Thoracic aorta (tissue), 2 donors: ENCODE measurements around the gene GP1BB. TPM values are rescaled to one million over a fixed set of nuclear protein-coding genes. Genes with fewer than 3 reads are reported as not detected.

ENCODE experiments used
- ATAC-seq: fragments of 150-250 bp; one replicate; pipeline ENCODE4 v1.8.0; 2017; ENCODE audit warnings: low read depth; ENCODE audit not compliant: insufficient number of reproducible peaks, low FRiP score
- DNase-seq: peaks from one replicate; pipeline ENCODE4 v3.0.0-alpha.2; 2020; ENCODE audit warnings: low spot score
- H3K27ac ChIP-seq, 2 donors: fragments of 200-600 bp; sonication (generic); 1 replicate in 1 of 2; 2 replicates in 1 of 2; pipeline ENCODE4 v1.5.1; 2016; ENCODE audit warnings: mild to moderate bottlenecking in 2 of 2, moderate library complexity in 2 of 2
- H3K27me3 ChIP-seq: fragments of 200-600 bp; sonication (generic); replicated peaks from 2 replicates; pipeline ENCODE4 v1.6.0; 2016; ENCODE audit warnings: mild to moderate bottlenecking; ENCODE audit not compliant: insufficient read depth
- H3K36me3 ChIP-seq: fragments of 200-600 bp; sonication (generic); one replicate; pipeline ENCODE4 v1.5.1; 2016
- H3K4me1 ChIP-seq, 2 donors: fragments of 200-600 bp; sonication (generic); 1 replicate in 1 of 2; 2 replicates in 1 of 2; pipeline versions ENCODE4 v1.5.1 to v1.6.0; 2016; ENCODE audit warnings: low read depth in 2 of 2, mild to moderate bottlenecking in 1 of 2; ENCODE audit not compliant: control insufficient read depth in 1 of 2
- H3K4me3 ChIP-seq: fragments of 200-600 bp; sonication (generic); 2 replicates; pipeline ENCODE4 v1.5.1; 2016; ENCODE audit warnings: mild to moderate bottlenecking
- H3K9me3 ChIP-seq: fragments of 200-600 bp; sonication (generic); 2 replicates; pipeline ENCODE4 v1.5.1; 2016
- CTCF ChIP-seq: fragments of 200-600 bp; sonication (generic); IDR thresholded peaks from one replicate; pipeline ENCODE4 v1.5.1; 2019; ENCODE audit warnings: antibody characterized with exemption
- total RNA-seq, 2 donors: library from RNA; depleted of rRNA; stranded (reverse); fragments of >200 nt; gene quantifications; one replicate each; pipeline versions ENCODE4 v1.1.0 to v1.2.3, GENCODE V29; 2016

Gene GP1BB
- total RNA-seq, 2 donors from 2014 or later = 13.1 to 30.3 TPM

- Histone ChIP-seq H3K36me3 (peaks cover 6% of the 10 kb centered on the region), H3K9me3 (no peaks in the 10 kb centered on the region), H3K27ac (no peak overlapping the region), H3K4me3 (no peak overlapping the region), H3K27me3 (no peaks in the 10 kb centered on the region), H3K4me1 (peaks cover 6 to 38% of the 10 kb centered on the region in 2 donors)
- no peak for ATAC-seq
- no peak for DNase-seq
- no peak for TF ChIP-seq CTCF
Observed at GRCh38 chr22:19716829-19717105, 6.6 kb upstream of the GP1BB start.

- Histone ChIP-seq H3K4me3 (no peak overlapping the region), H3K4me1 (peaks cover 6 to 38% of the 10 kb centered on the region in 2 donors), H3K36me3 (peaks cover 11% of the 10 kb centered on the region), H3K27ac (no peak overlapping the region), H3K27me3 (no peaks in the 10 kb centered on the region), H3K9me3 (no peaks in the 10 kb centered on the region)
- ATAC-seq (no peak), DNase-seq (no peak)
- TF ChIP-seq CTCF = no peak
Observed at GRCh38 chr22:19717181-19717580, 6.2 kb upstream of the GP1BB start.

- no peaks in the 10 kb centered on the region for H3K27me3 ChIP-seq
- no peaks in the 10 kb centered on the region for H3K9me3 ChIP-seq
- peaks cover 17% of the 10 kb centered on the region for H3K36me3 ChIP-seq
- ATAC-seq (peak; percentile 83), DNase-seq (no peak)
- H3K4me3 ChIP-seq = peak overlapping the region; percentile 90
- peak overlapping the region; percentile 61 to 73 for H3K27ac ChIP-seq
- TF ChIP-seq CTCF = peak; percentile 97
- H3K4me1 ChIP-seq = peaks cover 6 to 38% of the 10 kb centered on the region in 2 donors
Observed at GRCh38 chr22:19717691-19718455, 5.5 kb upstream of the GP1BB start.

- H3K9me3 ChIP-seq = no peaks in the 10 kb centered on the region
- peak overlapping the region; percentile 90 for H3K4me3 ChIP-seq
- no peaks in the 10 kb centered on the region for H3K27me3 ChIP-seq
- H3K27ac ChIP-seq = peak overlapping the region; percentile 61 to 73
- no peak for TF ChIP-seq CTCF
- ATAC-seq (no peak), DNase-seq (no peak)
- H3K4me1 ChIP-seq = peaks cover 6 to 37% of the 10 kb centered on the region in 2 donors
- peaks cover 18% of the 10 kb centered on the region for H3K36me3 ChIP-seq
Observed at GRCh38 chr22:19718456-19719049, 4.8 kb upstream of the GP1BB start.

GRCh38 chr22:19719050-19719482 lies 4.3 kb upstream of the GP1BB start:
- TF ChIP-seq CTCF = no peak
- ATAC-seq = no peak

More at GRCh38 chr22:19719050-19719482, 4.3 kb upstream of the GP1BB start:
- peak overlapping the region; percentile 61 to 73 for H3K27ac ChIP-seq
- peak overlapping the region; percentile 90 for H3K4me3 ChIP-seq
- H3K27me3 ChIP-seq = no peaks in the 10 kb centered on the region
- H3K4me1 ChIP-seq = peaks cover 6 to 33% of the 10 kb centered on the region in 2 donors
- H3K36me3 ChIP-seq = peaks cover 18% of the 10 kb centered on the region
- no peaks in the 10 kb centered on the region for H3K9me3 ChIP-seq
- no peak for DNase-seq
